ENCODE results near the gene UBTF. TPM values are rescaled to one million over a fixed set of nuclear protein-coding genes. Genes with fewer than 3 reads are reported as not detected.

UBTF gene
- total RNA-seq, 1 donor from 2014 or later: 123 TPM

DNA sequence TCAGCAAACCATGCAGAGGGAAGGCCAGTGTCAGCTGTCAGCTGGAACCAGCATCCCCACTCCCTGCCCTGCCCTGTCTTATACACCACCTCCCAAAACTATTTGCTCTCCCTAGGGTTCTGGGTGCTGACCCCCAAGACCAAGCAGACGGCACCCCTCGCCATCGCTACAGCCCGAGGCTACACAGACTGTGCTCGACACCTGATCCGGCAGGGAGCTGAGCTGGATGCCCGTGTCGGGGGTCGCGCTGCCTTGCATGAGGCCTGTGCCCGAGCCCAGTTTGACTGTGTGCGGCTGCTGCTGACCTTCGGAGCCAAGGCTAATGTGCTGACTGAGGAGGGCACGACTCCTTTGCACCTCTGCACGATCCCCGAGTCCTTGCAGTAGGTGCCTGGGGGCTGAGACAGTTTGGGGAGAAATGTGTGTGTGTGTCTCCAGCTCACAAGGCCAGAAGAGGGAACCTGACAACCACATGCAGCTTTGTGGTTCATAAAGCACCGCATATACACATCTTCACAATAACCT, 47.5 kb downstream of the UBTF start:
- DNase-seq (ENCODE audit: low spot score): no peak

DNA sequence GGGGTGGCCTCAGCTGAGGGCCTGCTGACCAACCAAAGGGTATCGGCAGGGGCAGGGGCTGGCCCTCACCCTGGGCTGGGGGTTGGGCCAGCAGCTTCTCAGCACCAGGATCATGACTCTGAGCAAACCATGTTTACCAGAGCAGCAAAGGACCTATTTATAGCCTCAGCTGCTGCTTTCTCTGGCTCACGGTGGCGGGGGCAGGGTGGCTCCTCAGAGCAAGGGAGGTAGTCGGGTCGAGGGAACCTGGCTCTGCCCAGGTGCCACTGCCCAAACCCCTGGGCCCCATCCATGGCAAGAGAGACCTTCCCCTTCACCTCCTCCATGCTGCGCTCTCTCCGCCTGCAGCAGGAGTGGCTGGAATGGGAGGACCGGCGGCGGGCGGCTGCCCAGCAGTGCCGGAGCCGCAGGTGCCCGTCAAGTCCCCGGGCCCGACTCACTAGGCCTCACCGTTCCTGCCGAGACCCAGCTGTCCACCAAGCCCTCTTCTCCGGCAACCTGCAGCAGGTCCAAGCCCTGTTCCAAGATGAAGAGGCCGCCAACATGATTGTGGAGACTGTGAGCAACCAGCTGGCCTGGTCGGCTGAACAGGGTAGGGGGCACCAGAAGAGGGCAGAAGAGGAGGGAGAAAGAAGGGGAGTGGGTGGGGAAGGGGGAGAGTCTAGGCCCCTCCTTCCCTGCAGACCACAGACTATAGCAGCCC, 48.8 kb downstream of the UBTF start, which contains the start of gene ASB16:
ASB16 (plus strand) TSS at position 206 of the 703 bp plus-strand sequence; CDS start at position 292, 86 bp downstream.
- DNase-seq (ENCODE audit: low spot score): peak; percentile 52

DNA sequence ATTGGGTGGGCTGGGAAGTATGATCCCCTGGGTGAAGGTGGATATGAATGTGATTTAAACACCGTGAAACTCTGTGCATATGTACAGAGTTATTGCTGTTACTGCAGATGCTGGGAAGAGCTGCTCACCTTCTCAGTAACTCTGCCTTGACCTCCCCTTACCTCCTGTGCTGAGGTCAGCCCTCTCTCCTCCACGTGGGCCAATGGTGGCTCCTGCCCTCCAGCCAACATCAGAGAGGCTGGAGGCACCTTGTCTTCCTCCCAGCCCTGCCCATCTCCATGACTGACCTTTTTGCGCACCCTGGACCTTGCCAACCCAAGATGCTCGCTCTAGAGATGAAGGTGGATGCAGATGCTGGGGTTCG, 49.4 kb downstream of the UBTF start:
- no peak for DNase-seq (ENCODE audit: low spot score)

DNA sequence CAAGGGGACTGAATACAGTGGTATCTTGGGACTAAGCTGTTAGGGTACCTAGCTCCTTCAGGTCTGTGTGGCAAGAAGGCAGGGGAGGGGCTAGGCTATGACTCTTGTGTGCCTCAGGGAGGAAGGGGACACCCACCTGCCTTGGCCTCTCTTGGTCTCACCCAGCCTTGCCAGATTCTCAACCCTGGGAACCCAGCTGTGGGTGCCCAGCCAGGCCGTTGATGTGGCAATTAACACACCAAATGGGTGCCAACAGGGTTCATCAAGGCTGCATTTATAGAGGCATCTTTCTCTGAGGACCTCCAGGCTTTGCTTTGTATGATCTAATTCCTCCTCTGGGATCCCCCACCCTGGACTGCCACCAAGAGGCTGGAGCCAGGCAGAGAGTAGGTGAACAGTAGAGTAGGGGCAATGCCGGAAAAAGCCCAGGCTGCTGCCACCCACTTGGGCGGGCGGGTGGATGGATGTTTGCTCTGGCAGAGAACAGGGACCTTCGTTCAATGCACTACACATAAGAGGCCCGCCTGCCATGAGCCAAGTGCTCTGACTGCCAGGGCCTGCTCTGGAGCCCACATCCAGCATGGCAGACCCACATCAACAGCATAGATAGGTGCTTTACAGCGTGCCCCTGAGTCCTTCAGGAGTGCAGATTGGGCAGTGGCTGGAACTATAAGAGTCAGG, 52.2 kb downstream of the UBTF start:
- no peak for DNase-seq (ENCODE audit: low spot score)

DNA sequence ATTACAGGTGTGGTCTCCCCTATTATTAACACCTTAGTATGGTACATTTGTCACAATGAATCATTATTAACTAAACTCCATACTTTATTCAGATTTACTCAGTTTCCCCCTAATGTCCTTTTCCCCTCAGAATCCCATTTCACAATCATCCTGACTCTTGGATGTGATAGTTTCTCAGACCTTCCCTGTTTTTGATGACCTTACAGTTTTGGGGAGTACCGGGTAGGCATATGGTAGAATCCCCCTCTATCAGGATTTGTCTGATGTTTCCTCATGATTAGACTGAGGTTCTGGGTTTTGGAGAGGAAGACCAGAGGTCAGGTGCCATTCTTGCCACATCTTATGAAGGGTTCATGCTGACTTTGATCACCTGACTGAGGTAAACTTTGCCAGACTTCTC, 55.0 kb downstream of the UBTF start:
- DNase-seq (ENCODE audit: low spot score): no peak

DNA sequence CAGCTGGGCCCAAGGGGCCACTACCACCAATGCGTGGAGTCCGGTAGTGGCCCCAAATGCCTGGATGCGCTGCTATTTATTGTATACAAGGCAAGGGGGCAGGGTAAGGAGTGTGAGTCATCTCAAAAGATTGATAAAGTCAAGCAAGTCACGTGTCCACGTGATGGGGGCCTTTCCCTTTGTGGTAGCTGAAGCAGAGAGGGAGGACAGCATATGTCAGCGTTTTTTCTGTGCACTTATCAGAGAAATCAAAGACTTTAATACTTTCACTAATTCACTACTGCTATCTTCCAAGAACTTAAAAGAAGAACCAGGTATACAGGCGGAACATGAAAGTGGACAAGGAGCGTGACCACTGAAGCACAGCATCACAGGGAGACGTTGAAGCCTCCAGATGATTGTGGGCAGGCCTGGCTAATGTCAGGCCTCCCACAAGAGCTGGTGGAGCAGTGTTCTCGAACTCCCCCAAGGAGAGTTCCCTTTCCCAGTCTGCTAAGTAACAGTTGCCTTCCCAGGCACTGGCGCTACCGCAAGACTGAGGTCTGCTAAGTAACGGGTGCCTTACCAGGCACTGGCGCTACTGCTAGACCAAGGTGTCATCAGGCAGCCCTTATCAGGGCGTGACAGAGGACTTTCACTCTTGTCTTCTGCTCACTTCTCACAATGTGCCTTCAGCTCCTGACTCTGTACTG, 59.8 kb downstream of the UBTF start:
- DNase-seq (ENCODE audit: low spot score): peak; percentile 47

DNA sequence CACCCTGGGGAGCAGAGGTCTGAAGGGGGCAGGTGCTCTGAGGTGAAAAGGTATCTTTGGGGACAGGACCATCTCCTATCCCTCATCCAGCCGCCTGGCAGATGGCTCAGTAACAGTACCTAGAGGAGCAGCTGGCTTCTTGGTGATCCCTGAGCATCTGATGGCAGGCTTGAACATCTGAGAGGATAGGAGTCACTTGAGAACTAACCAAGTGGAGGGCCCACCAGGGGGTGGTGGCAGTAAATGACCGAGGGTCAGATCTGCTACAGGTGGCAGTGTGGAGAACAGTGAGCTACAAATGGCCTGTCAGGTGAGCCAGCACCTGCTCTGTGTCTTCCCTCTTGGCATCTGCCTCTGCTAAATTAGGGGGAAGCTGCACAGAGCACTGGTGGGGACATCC, 64.0 kb downstream of the UBTF start:
- DNase-seq (ENCODE audit: low spot score): no peak

Other genes with a start within 250 kb of the UBTF start
- gene NAGS, start 215.1 kb downstream of the UBTF start, total RNA-seq (ENCODE audit: insufficient read depth, low replicate concordance): 0.48 TPM
- 47.2 TPM for gene TMEM101, start 204.7 kb downstream of the UBTF start, total RNA-seq (ENCODE audit: insufficient read depth, low replicate concordance)
- 27.2 TPM for gene LSM12, start 153.0 kb downstream of the UBTF start, total RNA-seq (ENCODE audit: insufficient read depth, low replicate concordance)
- gene G6PC3, start 148.9 kb downstream of the UBTF start, total RNA-seq (ENCODE audit: insufficient read depth, low replicate concordance): 3.6 TPM
- gene HDAC5, start 96.0 kb downstream of the UBTF start, total RNA-seq (ENCODE audit: insufficient read depth, low replicate concordance): 26.7 TPM
- gene HROB, start 77.7 kb downstream of the UBTF start, total RNA-seq (ENCODE audit: insufficient read depth, low replicate concordance): 2.6 TPM
- not detected for gene ASB16, start 49.0 kb downstream of the UBTF start, total RNA-seq (ENCODE audit: insufficient read depth, low replicate concordance)
- gene TMUB2, start 32.7 kb downstream of the UBTF start, total RNA-seq (ENCODE audit: insufficient read depth, low replicate concordance): 24.6 TPM
- 33.0 TPM for gene ATXN7L3, start 19.8 kb downstream of the UBTF start, total RNA-seq (ENCODE audit: insufficient read depth, low replicate concordance)
- 34.4 TPM for gene SLC4A1, start 48.5 kb upstream of the UBTF start, total RNA-seq (ENCODE audit: insufficient read depth, low replicate concordance)
- 17.3 TPM for gene RUNDC3A, start 88.9 kb upstream of the UBTF start, total RNA-seq (ENCODE audit: insufficient read depth, low replicate concordance)
- 89.8 TPM for gene SLC25A39, start 105.1 kb upstream of the UBTF start, total RNA-seq (ENCODE audit: insufficient read depth, low replicate concordance)
- gene GRN, start 125.6 kb upstream of the UBTF start, total RNA-seq (ENCODE audit: insufficient read depth, low replicate concordance): 208 TPM
- 16.4 TPM for gene FAM171A2, start 144.2 kb upstream of the UBTF start, total RNA-seq (ENCODE audit: insufficient read depth, low replicate concordance)
- 4.3 TPM for gene ITGA2B, start 170.0 kb upstream of the UBTF start, total RNA-seq (ENCODE audit: insufficient read depth, low replicate concordance)